ENCODE measurements around the gene GNB2. TPM values are rescaled to one million over a fixed set of nuclear protein-coding genes. Genes with fewer than 3 reads are reported as not detected.
A peak's percentile ranks its signal among the peaks of the same experiment; 100 is the strongest.
"Not testable (repeated sequence)": the region's sequence is repeated elsewhere in the genome, so short reads cannot be mapped to it uniquely, and the experiment has no call there.

GNB2 gene
- total RNA-seq, 4 donors from 2014 or later, result 150 to 229 (median 218) TPM

DNA sequence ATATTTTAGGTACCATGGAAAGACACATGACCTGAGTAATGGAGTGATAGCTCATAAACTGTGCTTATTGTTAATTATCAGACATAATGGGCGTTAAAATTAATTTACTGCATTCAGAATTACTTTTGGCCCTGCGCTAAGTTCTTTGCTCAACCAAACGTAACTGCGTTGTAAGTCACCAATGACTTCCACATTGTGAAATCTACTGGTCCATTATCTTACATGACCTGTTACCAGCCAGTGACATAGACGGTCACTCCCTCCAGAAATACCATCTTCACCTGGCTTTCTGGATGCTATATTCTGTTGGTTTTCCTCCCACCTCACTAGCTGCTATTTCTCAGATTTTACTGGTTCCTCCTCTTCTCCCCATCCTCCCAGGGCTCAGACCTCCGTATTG, 25.5 kb downstream of the GNB2 start:
- H3K9me3 ChIP-seq, result no peaks in the 10 kb centered on the region
- H3K27me3 ChIP-seq, result no peaks in the 10 kb centered on the region
- intact Hi-C loops (cut with DNase I), result loop anchor here (10.0 kb wide), 1 partner anchor 224 kb away; the partner anchor contains the start of gene TSC22D4
- no peak overlapping the region for H3K27ac ChIP-seq (replicated peaks in 1 of 4)
- DNase-seq (ENCODE audit: extremely low spot score), result no peak
- TF ChIP-seq POLR2A (IDR thresholded peaks at IDR 0.05; ENCODE audit: low read depth) (no peak), EP300 (IDR thresholded peaks at IDR 0.05) (no peak), POLR2AphosphoS5 (IDR thresholded peaks at IDR 0.05) (no peak)
- TF ChIP-seq, protein P1, sequence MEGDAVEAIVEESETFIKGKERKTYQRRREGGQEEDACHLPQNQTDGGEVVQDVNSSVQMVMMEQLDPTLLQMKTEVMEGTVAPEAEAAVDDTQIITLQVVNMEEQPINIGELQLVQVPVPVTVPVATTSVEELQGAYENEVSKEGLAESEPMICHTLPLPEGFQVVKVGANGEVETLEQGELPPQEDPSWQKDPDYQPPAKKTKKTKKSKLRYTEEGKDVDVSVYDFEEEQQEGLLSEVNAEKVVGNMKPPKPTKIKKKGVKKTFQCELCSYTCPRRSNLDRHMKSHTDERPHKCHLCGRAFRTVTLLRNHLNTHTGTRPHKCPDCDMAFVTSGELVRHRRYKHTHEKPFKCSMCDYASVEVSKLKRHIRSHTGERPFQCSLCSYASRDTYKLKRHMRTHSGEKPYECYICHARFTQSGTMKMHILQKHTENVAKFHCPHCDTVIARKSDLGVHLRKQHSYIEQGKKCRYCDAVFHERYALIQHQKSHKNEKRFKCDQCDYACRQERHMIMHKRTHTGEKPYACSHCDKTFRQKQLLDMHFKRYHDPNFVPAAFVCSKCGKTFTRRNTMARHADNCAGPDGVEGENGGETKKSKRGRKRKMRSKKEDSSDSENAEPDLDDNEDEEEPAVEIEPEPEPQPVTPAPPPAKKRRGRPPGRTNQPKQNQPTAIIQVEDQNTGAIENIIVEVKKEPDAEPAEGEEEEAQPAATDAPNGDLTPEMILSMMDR (IDR thresholded peaks at IDR 0.05), result no peak
- H3K4me1 ChIP-seq, result peaks cover 4 to 7% (median 7%) of the 10 kb centered on the region in 4 donors
- no peak overlapping the region for H3K4me3 ChIP-seq
- 69% methylated on average over 6 of the region's 6 CpGs for WGBS
- no peaks in the 10 kb centered on the region for H3K36me3 ChIP-seq

DNA sequence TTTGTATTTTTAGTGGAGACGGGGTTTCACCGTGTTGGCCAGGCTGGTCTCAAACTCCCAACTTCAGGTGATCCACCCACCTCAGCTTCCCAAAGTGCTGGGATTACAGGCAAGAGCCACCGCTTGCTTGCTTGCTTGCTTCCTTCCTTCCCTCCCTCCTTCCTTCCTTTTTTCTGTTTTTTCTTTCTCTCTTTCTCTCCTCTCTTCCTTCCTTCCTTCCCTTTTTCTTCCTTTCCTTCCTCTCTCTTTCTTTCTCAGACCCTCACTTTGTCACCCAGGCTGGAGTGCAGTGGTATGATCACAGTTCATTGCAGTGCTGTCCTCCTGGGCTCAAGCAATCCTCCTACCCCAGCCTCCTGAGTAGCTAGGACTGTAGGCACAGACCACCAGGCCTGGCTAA, 27.5 kb downstream of the GNB2 start:
- not testable (repeated sequence) for H3K27me3 ChIP-seq; H3K4me1 ChIP-seq; H3K4me3 ChIP-seq; H3K36me3 ChIP-seq; DNase-seq (ENCODE audit: extremely low spot score); H3K27ac ChIP-seq (replicated peaks in 1 of 4); H3K9me3 ChIP-seq
- intact Hi-C loops (cut with DNase I), result loop anchor here (10.0 kb wide), 1 partner anchor 184 kb away; the partner anchor contains the start of gene UFSP1
- 81% methylated on average over 3 of the region's 3 CpGs for WGBS

DNA sequence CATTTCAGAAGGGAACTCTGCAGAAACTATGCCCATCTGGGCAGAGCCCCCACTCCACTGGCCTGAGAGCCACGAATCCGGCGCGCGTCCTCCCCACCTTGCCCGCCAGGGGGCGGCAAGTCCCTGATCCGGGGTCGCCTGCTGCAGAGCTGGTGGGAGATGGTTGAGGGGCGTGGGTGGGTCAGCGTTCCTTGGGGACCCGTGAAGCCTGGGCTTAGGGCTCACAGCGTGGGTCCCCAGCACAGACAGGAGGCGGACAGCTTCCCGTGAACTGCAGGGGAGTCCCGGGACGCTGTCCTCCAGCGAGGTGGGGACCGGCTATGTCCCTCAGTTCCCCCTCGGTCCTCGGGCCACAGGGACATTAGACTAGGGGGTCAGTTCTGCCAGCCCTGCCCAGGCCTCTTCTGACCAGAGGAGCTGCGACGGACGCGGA, 31.8 kb downstream of the GNB2 start:
- DNase-seq (ENCODE audit: extremely low spot score), result peak; percentile 93
- intact Hi-C loops (cut with DNase I), result loop anchor here (5.0 to 10.0 kb wide), 2 partner anchors 147 to 179 kb away; partner anchors contain the start of genes SLC12A9 and UFSP1
- Histone ChIP-seq H3K36me3 (peaks cover 0 to 9% (median 9%) of the 10 kb centered on the region in 4 donors), H3K4me3 (peak overlapping the region; percentile 70 to 88 (median 75)), H3K27ac (replicated peaks in 1 of 4) (peak overlapping the region; percentile 86 to 96 (median 92)), H3K9me3 (no peaks in the 10 kb centered on the region), H3K27me3 (no peaks in the 10 kb centered on the region), H3K4me1 (peaks cover 16 to 26% (median 23%) of the 10 kb centered on the region in 4 donors)
- 0% methylated on average over 2 of the region's 25 CpGs for WGBS
- TF ChIP-seq, protein P1 (IDR thresholded peaks at IDR 0.05), result peak; percentile 88 to 93 (median 90)
- TF ChIP-seq EP300 (IDR thresholded peaks at IDR 0.05), result no peak

DNA sequence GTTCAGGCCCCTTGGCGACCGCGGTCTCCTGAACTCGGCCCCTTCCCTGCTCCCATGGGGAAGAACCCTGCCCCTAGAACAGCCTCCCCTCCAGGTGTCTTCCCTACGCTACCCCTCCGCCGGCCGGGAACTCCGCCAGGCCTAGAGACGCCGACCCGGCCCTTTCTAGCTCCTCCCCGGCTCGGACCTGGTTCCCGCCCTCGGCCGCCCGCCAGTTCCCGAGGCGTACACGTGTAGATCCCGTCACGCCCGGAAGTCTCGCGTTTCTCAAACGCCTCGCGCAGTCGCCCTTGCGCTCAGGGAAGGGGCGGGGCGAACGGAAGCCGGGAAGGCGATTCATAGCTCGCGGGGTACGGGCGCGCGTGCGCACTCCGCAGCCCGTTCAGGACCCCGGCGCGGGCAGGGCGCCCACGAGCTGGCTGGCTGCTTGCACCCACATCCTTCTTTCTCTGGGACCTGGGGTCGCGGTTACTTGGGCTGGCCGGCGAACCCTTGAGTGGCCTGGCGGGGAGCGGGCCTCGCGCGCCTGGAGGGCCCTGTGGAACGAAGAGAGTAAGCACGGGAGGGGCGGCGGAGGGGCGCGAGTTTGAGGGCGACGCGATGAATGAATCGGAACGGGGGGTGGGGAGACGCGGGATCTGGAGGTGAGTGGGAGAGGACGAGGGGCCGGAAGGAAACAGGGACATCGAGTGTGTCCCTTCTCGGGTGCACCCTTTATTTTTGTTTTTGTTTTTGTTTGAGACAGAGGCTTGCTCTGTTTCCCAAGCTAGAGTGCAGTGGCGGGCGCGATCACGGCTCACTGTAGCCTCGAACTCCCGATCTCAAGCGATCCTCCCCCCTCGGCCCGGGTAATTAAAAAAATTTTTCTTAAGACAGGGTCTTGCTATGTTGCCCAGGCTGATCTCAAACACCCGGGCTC, 32.5 kb downstream of the GNB2 start, which contains the start of gene POP7:
TSS of gene POP7 (plus strand) at position 369 of the 919 bp plus-strand sequence. CDS start 710 bp downstream, outside the sequence.
- Histone ChIP-seq H3K4me1 (peaks cover 16 to 26% (median 23%) of the 10 kb centered on the region in 4 donors), H3K36me3 (peaks cover 0 to 9% (median 9%) of the 10 kb centered on the region in 4 donors), H3K4me3 (peak within 1 kb of the TSS; percentile 70 to 88 (median 75)), H3K27me3 (no peaks in the 10 kb centered on the region), H3K9me3 (no peaks in the 10 kb centered on the region), H3K27ac (replicated peaks in 1 of 4) (peak within 1 kb of the TSS; percentile 86 to 96 (median 92))
- under 1% methylated on average over 49 of the region's 86 CpGs for WGBS
- peak; percentile 99 for DNase-seq (ENCODE audit: extremely low spot score)
- TF ChIP-seq POLR2AphosphoS5 (IDR thresholded peaks at IDR 0.05), result peak; percentile 88 to 97
- peak; percentile 10 for TF ChIP-seq POLR2A (IDR thresholded peaks at IDR 0.05; ENCODE audit: low read depth)
- no peak for TF ChIP-seq EP300 (IDR thresholded peaks at IDR 0.05)
- intact Hi-C loops (cut with DNase I), result loop anchor here (5.0 to 10.0 kb wide), 2 partner anchors 146 to 179 kb away; partner anchors contain the start of genes SLC12A9 and UFSP1

DNA sequence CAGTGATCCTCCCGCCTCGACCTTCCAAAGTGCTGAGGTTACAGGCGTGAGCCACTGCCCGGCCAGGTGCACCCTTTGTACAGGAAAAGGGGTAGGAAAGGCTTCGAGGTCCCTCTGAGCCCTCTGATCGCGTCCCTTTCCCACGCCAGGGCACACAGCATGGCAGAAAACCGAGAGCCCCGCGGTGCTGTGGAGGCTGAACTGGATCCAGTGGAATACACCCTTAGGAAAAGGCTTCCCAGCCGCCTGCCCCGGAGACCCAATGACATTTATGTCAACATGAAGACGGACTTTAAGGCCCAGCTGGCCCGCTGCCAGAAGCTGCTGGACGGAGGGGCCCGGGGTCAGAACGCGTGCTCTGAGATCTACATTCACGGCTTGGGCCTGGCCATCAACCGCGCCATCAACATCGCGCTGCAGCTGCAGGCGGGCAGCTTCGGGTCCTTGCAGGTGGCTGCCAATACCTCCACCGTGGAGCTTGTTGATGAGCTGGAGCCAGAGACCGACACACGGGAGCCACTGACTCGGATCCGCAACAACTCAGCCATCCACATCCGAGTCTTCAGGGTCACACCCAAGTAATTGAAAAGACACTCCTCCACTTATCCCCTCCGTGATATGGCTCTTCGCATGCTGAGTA, 33.3 kb downstream of the GNB2 start:
- Histone ChIP-seq H3K4me1 (peaks cover 16 to 26% (median 23%) of the 10 kb centered on the region in 4 donors), H3K9me3 (no peaks in the 10 kb centered on the region), H3K36me3 (peaks cover 0 to 9% (median 9%) of the 10 kb centered on the region in 4 donors), H3K4me3 (peak overlapping the region; percentile 70 to 88 (median 75)), H3K27me3 (no peaks in the 10 kb centered on the region), H3K27ac (replicated peaks in 1 of 4) (peak overlapping the region; percentile 86 to 96 (median 92))
- no peak for DNase-seq (ENCODE audit: extremely low spot score)
- TF ChIP-seq, protein P1 (IDR thresholded peaks at IDR 0.05), result no peak
- no peak for TF ChIP-seq POLR2AphosphoS5 (IDR thresholded peaks at IDR 0.05)
- TF ChIP-seq EP300 (IDR thresholded peaks at IDR 0.05), result no peak
- no peak for TF ChIP-seq POLR2A (IDR thresholded peaks at IDR 0.05; ENCODE audit: low read depth)
- intact Hi-C loops (cut with DNase I), result loop anchor here (5.0 to 10.0 kb wide), 2 partner anchors 146 to 178 kb away; partner anchors contain the start of genes SLC12A9 and UFSP1
- WGBS, result 32% methylated on average over 24 of the region's 34 CpGs
